MM.1S (cell line): Measurements from ENCODE around the gene CAMK4.

Experiments
- EZH2 ChIP-seq: fragments of 300-600 bp; sonication (generic); optimal IDR thresholded peaks from 2 replicates; pipeline ENCODE3; 2017; ENCODE audit warnings: low read depth, mild to moderate bottlenecking, antibody characterized with exemption, low read length, mixed read lengths
- EZH2phosphoT487 ChIP-seq: fragments of 300-600 bp; sonication (generic); IDR thresholded peaks from 2 replicates; pipeline ENCODE4 v1.6.1; 2018; ENCODE audit warnings: antibody characterized with exemption, low read length
- TF ChIP-seq, protein P1 (sequence below): fragments of 300-600 bp; sonication (generic); IDR thresholded peaks from 2 replicates; pipeline ENCODE4 v1.5.1; 2016; ENCODE audit warnings: antibody characterized with exemption, low read length, mixed read lengths

DNA sequence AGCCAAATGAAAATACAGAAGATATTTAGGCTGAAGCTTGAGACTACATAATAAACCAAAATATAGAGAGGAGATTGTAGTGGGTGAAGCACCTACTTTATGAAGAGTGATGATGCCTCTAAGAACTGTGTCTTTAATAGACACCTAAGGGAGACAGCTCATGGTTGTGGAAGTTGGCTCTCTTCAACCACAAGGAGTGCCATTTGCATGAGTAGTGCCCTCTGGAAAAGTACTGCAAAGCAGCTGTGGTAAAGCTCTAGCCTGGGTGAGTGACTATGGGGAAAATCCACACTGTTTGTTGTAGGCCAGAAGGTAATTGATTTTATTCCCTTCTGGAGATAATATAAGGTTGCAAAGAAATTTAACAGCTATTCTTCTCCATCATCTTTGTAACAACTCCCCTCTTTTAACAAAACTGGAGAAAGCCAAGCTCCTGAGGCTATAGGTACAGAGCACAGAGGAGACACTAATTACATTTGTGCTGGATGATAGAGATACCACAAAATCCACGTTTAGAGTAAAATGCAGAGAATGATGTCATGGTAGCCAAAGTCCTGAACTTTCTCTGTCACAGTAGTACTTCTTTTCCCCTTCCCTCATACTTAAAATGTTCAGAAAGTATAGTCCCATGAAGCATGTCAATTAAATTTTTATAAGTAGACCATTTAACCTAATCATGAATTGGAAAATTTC lies 165.4 kb downstream of the CAMK4 start:
- TF ChIP-seq, protein P1, sequence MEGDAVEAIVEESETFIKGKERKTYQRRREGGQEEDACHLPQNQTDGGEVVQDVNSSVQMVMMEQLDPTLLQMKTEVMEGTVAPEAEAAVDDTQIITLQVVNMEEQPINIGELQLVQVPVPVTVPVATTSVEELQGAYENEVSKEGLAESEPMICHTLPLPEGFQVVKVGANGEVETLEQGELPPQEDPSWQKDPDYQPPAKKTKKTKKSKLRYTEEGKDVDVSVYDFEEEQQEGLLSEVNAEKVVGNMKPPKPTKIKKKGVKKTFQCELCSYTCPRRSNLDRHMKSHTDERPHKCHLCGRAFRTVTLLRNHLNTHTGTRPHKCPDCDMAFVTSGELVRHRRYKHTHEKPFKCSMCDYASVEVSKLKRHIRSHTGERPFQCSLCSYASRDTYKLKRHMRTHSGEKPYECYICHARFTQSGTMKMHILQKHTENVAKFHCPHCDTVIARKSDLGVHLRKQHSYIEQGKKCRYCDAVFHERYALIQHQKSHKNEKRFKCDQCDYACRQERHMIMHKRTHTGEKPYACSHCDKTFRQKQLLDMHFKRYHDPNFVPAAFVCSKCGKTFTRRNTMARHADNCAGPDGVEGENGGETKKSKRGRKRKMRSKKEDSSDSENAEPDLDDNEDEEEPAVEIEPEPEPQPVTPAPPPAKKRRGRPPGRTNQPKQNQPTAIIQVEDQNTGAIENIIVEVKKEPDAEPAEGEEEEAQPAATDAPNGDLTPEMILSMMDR = no peak
- no peak for TF ChIP-seq EZH2
- no peak for TF ChIP-seq EZH2phosphoT487
